Stimulated activated CD8-positive, alpha-beta memory T cell treated with anti-CD3 and anti-CD28 coated beads, Interleukin-15, amount 100 ng/mL, for 48 hours (primary cell): Measurements from ENCODE around the gene SPAG16.

ENCODE experiments used
- DNase-seq, 2 donors: peaks; one replicate each; pipeline ENCODE4 v3.0.0-alpha.2; 2020; ENCODE audit warnings: low read depth in 2 of 2

Gene SPAG16

DNA sequence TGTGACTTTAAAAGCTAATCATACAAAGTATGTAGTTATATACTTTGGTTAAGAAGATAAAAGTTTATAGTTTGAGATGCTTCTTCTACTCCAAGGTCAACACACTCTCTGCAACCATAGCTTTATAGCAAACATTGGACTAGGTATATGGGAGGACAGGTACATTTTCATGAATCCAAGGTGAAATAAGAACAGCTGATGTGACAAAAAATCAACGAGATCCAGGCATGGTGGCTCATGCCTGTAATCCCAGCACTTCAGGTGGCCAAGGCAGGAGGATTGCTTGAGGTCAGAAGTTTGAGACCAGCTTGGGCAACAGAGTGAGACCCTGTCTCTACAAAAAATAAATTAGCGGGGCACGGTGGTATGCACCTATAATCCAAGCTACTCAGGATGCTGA lies 963.3 kb downstream of the SPAG16 start:
- DNase-seq = no peak

DNA sequence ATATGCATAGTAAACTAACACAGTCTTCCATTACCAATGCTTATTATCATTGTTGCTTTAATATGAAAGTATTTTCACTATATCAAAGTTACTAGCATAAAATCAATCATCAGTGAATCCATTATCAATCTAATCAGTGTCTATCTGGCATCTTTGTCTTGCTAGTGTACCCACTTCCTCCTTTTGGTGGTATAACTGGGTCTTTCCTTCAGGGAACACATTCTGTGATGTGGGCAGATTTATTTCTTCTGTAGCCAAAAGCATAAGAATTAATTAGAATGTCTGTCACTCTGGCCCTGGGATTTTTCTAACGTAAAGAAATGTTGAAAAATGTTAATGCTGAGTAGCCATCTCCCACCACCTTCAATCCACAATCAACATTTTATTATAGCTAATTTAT lies 970.8 kb downstream of the SPAG16 start:
- no peak for DNase-seq

DNA sequence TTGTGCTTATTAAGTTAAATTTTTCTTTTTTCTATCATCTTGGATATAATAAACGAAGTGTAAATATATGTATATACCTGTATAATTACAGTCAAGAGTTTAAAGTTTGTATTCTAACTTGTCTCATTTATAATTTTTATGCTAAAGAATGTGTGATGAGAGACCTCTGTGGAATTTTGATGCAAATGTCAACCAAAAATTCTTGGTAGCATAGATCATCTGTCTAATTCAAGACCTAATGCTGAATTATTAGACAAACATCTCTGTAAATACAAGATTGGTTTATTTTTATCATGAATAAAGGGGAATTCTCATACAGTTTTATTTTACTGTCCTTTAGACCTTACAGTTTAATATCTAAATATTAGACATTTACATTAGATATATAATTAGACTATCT lies 977.4 kb downstream of the SPAG16 start:
- DNase-seq = no peak

DNA sequence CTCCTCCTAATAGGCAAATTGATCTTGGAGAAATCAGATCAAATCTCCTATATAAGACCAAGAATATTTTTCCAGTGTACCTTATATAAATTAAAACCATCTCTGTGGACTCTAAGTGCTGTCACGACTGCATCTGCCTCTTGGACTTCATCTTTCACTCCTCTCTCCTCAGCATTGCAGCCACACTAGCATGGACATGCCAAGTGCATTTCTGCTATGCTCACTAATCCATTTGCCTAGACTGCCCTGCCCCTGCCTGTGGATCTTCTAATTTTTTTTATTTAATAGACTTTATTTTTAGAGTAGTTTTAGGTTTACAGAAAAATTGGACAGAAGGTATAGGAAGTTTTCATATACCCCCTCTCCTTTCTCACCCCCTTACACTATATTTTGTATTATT lies 979.9 kb downstream of the SPAG16 start:
- no peak for DNase-seq

DNA sequence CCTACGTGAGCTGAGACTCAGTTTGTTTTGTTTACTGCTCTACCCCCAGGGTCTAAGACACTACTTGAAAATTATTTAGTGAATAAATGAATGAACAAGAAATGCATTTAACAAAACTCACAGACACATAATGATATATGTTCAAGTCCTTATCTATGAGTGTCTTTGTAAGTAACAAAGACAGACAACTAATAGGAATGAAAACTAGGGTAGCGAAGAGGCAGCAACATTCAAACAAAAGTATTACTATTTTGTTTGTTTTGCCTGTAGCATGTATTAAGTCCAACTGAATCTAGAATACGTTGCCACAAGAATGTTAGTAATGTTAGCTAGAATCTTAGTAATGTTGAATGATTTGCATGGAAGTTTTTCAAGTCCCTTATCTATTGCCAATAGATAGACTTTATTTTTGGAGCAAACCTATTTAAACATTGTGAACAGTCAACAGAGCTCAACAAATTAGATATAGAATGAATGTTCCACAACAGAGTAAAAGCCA lies 981.8 kb downstream of the SPAG16 start:
- no peak for DNase-seq

DNA sequence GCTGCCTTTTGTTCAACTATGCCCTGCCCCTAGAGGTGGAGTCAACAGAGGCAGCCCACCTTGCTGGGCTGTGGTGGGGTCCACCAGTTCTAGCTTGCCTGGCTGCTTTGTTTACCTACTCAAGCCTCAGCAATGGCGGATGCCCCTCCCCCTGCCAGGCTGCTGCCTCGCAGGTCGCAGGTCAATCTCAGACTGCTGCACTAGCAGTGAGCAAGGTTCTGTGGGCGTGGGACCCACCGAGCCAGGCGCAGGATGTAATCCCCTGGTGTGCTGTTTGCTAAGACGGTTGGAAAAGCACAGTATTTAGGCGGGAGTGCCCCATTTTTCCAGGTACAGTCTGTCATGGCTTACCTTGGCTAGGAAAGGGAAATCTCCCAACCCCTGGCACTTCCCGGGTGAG lies 993.6 kb downstream of the SPAG16 start:
- DNase-seq = no peak

DNA sequence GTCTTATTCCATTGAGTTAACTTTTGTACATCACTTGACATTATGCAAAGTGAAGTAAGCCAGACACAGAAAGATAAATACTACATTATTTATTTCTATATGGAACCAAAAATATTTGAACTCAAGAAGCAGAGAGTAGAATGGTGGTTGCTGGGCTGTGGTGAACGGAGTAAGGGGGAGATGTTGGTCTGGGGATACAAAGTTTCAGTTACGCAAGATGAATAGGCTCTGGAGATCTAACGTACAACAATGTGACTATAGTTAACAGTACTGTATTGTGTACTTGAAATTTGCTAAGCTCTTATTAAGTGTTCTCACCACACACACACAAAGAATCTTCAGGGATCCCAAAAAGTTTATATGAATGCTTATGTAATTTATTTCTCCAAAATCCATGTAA lies 1001.7 kb downstream of the SPAG16 start:
- no peak for DNase-seq

DNA sequence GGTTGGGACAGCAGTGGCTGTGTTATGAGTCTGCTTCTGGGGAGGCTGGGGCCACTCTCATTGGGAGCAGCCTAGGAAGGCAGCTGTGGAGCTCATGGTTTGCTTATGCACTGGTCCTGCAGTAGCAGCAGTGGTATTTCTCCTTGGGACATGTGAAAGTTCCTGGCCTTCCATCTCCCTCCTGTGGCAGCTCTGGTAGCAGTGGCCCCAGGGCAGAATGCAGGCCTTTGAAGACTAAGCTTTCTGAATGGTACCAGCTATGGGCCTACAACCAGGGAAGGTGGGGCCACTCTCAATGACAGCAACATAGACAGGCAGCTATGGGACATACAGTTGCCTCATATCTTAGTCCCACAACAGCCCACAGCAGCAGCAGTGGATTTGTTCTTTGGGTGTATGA lies 1009.3 kb downstream of the SPAG16 start:
- no peak for DNase-seq

DNA sequence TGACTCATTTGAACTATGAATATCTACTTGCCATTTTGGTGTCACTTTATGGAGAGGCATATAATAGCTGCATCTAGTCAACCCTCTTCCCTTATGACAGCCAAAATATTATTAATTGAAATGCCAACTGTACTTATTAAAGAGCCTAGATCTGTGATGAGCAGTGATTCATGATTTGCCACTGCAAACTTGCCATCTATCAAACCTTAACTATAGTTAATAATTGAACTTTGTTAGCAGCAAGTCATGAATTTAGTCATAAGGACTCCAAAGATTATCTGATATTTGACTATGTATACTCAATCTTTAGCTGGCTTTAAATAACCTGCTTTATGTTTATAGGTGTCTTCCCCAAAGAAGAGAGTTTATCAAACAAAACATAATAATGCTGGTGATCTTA lies 1010.2 kb downstream of the SPAG16 start:
- DNase-seq = no peak

DNA sequence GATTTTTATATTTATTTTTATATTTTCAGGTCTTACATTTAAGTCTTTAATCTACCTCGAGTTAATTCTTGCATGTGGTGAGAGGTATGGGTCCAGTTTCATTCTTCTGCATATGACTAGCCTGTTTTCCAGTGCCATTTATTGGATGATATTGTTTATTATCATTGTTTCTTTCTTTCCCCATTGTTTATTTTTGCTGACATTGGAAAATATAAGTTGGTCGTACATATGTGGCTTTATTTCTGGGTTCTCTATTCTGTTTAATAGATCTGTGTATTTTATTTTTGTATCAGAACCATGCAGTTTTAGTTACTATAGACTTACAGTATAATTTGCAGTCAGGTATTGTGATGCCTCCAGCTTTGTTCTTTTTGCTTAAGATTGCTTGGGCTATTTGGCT lies 1013.2 kb downstream of the SPAG16 start:
- no peak for DNase-seq

DNA sequence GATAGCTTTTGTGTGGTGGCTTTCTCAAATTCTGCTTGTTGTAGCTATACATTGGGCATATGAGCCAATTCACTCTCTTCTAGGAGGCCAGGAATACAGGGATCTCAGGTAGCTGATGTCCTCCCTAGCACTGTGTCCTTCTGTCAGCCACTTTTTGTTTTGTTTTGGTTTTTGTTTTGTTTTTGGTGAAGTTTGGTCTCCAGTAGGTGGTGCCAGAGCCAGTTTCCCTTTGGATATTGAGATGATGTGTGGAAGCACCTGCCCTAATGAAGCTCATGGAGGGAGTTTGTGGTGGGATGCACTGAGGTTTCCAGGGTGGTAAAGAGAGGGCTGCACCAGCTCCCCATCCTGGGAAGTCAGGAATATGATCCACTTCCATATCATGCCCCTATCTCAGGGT lies 1026.1 kb downstream of the SPAG16 start:
- DNase-seq = no peak

DNA sequence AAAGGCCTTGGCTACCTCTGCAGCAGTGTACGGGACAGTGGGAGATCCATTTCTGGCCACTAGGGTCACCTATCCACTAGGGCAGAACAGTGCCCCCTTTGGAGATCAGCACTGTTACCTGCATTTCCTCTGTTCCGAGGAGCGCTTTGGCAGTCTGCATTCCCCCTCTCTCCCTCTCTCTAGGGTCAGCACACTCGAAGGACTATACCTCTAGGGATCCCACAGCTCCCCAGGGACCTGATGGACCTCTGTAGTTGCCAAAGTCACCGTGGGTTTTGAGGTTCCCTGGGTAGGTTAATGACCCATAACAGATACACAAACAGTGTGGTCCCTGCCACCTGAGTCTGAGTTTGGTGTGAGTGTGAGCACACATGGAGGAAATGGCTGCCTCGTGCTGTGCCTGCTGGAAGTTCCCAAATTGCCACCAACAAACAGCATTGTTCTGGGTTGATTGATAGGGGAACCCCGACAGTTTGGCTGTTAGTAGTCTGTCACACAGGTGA lies 1026.8 kb downstream of the SPAG16 start:
- no peak for DNase-seq

DNA sequence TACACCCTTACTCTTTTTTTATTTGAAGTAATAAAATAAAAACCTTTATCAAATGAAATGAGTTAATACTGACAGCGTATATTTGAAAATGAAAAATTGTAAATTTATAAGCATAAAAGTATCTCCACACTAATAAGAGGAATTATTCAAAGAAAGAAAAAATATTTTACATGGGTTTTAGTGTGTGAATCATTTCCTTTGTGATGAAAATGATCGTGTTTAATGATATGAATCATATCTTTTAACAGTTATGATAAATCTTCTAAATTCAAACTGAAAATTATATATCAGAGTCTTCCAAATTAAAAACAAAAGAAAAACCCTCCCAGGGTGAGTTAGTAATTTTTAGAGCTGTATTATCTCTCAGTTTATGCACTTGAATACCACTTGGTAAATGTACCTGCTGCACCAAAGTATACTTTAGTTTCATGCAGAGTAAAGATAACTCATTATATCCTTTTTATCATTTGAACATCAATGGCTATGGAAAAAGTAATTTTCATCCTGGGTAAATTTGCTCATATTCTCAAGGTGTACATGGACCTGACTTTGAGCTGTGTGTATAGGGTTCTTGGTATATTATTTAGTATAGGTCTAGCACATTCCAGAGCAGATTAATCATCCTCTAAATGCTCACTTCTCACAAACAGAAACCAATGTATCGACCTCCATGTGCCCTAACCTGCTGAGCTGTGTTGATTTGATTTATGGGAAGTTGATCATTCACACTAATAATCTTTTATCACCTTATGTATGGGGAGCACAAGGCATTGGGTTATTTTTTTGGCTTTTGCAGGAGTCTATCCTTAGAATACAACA lies 1027.9 kb downstream of the SPAG16 start:
- DNase-seq = no peak

DNA sequence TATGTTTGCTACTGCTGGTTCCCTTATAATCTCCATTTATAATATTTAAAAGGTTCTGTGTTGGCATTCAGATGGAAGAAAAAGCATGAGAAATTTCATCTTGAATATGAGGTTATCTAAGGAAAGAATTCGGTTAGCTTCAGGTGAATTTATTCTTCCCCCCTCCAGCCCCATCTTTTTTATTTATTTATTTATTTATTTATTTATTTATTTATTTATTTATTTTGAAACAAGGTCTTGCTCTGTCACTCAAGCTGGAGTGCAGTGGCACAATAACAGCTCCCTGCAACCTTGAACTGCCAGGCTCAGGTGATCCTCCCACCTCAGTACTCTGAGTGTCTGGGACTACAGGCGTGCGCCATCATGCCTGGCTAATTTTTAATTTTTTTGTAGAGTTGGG lies 1031.1 kb downstream of the SPAG16 start:
- no peak for DNase-seq

DNA sequence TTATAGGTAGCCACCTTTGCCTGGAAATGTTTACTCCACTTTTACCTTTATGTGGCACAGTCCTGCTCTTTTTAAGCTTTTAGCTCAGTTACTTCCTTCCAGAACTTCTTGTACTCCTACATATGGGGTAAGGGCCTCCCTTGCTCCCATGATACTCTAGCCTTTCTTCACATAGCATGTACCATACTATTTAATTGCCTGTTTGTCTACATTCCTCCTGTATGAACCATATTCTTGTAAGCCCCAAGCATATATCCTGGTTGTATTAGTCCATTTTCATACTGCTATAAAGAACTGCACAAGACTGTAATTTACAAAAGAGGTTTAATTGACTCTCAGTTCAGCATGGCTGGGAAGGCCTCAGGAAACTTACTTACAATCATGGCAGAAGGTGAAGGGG lies 1035.9 kb downstream of the SPAG16 start:
- DNase-seq = no peak

DNA sequence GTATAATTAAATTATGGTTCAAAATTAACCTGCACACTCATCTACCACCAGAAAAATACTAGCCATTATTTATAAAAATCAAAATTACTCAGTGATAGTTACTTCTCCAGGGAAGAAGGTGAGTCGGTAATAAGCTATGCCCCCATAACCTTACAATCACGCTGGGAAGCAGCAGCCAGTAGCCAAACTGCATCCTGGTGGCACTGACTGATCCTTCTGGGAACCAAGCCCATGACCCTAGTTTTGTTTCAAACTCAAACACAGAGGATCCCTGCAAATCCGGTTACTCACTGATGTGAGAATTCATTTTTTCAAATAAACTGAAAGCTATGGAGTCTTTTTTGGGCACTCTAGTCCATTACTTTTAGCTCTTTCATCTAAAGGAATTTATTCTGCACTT lies 1038.4 kb downstream of the SPAG16 start:
- DNase-seq = no peak

DNA sequence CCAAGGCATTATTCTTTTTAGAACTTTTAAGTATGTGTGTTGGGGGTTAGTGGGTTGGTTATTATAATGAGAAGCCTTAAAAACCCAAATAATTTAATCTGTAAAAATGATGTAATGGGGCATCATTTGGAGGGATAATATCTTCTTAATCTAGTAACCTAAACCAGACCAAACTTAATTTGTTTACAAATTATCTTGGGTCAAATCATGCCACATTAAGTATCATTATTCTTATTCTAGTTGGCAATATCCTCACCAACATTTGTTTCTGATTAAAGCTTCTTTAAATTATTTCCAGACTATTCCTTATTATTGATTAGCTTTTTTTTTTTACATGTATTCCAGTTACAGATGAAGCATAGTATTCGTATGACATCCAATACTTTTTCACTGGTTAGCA lies 1041.1 kb downstream of the SPAG16 start:
- no peak for DNase-seq

DNA sequence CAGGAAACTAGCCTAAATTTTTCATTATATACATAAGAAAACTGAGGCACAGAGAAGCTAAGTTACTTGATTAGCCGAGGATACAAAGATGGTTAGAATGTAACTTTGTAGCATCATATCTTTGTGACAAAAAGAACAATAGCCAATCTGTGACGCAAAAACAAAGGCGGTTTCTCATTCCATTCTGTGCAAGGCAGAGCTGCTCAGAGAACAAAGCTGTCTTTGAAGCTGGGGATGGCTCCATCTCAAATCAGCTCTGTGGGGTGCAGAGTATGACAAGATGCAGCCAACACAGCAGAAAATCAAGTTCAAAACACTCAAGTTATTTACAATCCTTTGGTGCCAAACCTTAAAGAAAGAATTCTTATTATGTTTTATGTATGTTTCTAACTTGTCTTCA lies 1044.7 kb downstream of the SPAG16 start:
- no peak for DNase-seq

DNA sequence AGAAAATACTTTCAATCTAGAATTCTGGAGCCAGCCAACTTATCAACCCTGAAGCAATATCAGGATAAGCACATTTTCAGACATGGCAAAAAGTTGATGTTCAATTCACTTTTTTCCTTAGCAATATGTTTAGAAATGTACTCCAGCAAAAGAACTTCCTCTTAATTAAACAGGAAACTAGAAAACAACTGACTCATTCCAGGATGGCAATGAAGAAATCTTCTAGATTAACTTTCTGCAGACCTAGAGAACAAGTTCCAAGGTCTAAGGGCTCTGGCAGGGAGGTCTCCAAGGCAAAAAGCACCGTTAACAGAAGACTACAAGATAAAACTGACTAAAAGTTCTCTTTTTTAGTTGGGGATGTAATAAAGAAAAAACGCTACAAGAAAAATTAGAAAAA lies 1057.4 kb downstream of the SPAG16 start:
- no peak for DNase-seq

DNA sequence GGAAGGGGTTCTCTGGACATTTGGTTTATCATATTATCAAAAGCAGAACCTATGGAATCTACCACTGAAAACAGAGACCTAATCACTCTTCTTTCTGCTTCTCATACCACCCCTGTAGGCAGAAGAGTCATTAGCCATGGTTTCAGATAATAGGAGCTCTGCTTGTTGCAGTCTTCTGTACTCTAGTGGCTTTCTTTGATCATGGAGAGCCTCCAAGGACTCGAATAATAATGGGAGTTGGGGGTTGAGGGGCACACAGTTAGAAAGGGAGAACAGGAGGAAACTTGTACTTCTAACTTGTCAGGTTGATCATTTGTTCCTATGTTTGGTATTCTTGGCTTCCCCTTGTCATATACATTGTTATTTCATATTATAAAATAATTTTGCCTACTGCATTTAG lies 1074.2 kb downstream of the SPAG16 start:
- no peak for DNase-seq

DNA sequence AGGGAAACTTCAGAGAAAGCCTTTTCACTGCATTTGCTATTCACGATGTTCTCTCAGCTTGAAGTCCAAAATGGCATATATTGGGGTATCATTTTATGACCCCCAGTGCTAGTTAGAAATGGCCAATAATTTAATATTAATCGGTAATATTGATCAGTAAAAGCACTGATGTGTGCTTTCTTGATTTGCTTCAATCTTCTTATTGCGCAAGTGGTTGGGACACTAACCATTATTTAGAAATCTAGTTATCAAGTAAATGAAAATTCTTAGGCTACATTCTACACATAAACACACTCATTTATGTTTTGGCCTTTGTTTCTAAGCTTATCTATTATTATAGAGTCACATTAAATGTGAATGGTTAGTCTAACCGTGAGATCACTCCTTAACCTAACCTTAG lies 1076.9 kb downstream of the SPAG16 start:
- no peak for DNase-seq

DNA sequence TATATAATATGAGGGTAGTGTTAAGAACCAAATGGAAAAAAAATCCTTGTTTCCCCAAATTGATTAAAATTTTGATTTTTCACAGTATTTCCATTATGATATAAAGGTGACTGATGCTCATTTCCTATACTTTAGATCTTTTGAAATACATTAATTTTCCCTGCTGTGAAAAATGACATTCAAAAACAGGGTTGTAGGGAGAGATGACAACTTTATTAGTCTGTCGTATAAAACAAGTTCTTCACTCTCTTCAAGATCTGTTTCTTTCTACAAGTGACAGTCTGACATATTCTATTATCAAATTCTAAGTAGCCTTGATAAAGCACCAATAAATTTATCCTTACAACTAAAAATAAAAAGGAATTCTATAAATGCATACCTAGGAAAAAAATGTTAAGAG lies 1081.3 kb downstream of the SPAG16 start:
- DNase-seq = no peak

DNA sequence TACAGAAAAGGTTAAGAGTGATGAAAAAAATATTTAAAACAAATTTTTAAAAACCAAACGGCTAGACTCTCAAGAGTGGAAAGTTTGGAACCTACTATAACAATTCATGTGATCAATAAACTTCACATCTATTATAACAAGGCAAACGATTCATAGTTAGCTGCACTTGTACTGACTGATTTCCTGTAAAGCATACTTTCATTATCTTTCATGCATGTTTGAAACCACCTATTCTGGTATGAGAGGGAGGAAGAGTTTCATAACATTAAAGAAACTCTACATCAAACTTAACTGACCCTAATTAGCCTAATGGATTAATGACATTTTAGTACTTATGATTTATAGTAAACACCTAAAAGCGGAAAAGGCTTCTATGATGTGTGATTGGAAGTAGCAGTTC lies 1082.9 kb downstream of the SPAG16 start:
- no peak for DNase-seq
